HG02973 (cell line): ENCODE measurements around the gene ANKRD55.
"Not testable (repeated sequence)": the region's sequence is repeated elsewhere in the genome, so short reads cannot be mapped to it uniquely, and the experiment has no call there.

Experiments
- ATAC-seq: cut with Tn5 transposase; IDR thresholded peaks from one replicate; pipeline ENCODE4 v1.9.1; 2021; ENCODE audit warnings: moderate library complexity; ENCODE audit not compliant: unreplicated experiment

ANKRD55 gene

DNA sequence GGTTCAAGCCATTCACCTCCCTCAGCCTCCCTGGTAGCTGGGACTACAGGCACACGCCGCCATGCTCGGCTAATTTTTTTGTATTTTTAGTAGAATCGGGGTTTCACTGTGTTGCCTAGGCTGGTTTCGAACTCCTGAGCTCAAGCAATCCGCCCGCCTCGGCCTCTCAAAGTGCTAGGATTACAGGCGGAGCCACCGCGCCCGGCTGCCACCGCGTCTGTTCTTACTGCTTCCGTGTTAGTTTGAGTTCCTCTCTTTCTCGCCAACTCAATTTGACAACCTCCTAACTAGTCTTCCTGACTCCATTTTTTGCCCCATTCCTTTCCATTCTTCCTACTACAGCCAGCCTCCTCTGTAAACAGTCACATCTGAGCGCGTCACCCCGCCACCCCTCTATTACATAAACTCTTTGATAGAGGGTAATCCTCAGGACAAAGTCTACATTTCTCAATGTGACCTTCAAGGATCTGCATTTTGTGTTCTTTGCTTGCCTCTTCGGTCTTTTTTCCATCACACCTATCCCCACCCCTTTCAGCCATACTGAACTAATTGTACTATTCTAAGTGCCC is 149.8 kb downstream of the ANKRD55 start:
- no peak for ATAC-seq

- ATAC-seq = peak; percentile 47
These were observed 152.0 kb downstream of the ANKRD55 start for GRCh38 chr5:56081053-56081642.

DNA sequence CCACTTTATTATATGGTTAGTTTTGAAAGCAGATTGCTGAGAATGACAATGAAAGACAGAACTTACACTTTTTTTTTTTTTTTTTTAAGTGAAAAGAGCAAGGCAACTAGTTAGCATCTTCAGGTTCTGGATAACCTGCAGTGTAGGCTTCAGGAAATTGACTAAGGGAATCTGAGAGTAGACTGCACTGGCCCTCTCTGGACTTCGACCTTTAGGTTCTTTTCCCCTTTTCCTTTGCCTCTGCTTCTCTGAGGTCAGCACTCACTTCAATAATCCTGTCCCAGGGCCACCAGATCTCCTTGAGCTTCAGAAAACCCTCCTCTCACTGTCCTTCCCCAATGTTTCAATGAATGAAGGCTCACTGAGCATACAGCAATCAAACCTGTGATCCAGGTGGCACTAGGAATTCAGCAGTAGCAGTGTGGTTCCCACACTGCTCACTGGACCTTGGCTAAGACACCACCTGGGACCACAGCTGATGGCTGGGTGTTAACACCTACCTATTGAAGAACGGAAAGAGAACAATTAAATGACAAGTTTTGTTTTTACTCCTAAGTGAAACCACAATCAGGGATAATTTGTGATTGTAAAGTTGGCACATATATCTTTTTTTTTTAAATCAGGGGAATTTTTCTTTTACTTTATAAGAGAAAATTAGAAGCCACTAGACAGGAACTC is 152.6 kb downstream of the ANKRD55 start:
- peak; percentile 67 for ATAC-seq

DNA sequence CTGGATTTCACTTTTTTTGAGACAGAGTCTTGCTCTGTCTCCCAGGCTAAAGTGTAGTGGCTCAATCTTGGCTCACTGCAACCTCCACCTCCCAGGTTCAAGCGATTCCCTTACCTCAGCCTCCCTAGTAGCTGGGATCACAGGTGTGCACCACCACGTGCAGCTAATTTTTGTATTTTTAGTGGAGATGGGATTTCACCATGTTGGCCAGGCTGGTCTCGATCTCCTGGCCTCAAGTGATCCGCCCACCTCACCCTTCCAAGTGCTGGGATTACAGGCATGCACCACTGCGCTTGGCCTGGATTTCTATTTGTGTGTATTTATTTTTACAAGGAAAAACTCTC is 154.0 kb downstream of the ANKRD55 start:
- ATAC-seq = not testable (repeated sequence)

GRCh38 chr5:56078278-56079156 is 154.6 kb downstream of the ANKRD55 start:
- ATAC-seq = no peak

DNA sequence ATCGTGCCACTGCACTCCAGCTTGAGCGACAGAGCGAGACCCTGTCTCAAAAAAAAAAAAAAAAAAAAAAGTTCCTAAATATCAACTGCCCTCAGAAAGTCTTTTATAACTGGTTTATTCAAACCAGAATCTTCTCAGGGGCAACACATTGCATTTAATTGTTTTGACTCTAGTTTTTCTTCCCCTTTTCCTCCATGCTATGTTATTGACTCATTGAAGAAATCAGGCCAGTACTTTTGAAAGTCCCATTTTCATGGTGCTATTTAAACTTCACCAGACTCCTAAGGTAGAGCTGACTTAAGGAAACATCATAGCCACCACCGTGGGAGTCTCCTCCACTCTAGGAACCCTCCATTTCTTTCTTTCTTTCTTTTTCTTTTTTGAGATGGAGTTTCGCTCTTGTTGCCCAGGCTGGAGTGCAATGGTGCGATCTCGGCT is 155.3 kb downstream of the ANKRD55 start:
- ATAC-seq = no peak

DNA sequence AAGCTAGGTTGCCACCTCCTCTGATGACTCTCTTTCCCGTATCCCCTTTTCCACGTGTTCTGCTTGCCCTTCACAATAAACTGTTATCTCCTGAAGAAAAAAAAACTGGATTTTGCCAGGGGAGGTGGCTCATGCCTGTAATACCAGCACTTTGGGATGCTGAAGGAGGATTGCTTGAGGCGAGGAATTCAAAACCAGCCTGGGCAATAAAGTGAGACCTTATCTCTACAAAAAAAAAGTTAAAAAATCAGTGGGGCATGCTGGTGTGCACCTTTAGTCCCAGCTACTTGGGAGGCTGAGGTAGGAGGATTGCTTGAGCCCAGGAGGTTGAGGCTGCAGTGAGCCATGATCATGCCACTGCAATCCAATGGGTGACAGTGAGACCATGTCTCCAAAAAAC is 156.6 kb downstream of the ANKRD55 start:
- no peak for ATAC-seq

GRCh38 chr5:56075361-56075760 is 157.8 kb downstream of the ANKRD55 start:
- no peak for ATAC-seq

- no peak for ATAC-seq
These were observed 160.0 kb downstream of the ANKRD55 start for GRCh38 chr5:56072863-56073766.

- no peak for ATAC-seq
These were observed 161.7 kb downstream of the ANKRD55 start for GRCh38 chr5:56071470-56071869.

DNA sequence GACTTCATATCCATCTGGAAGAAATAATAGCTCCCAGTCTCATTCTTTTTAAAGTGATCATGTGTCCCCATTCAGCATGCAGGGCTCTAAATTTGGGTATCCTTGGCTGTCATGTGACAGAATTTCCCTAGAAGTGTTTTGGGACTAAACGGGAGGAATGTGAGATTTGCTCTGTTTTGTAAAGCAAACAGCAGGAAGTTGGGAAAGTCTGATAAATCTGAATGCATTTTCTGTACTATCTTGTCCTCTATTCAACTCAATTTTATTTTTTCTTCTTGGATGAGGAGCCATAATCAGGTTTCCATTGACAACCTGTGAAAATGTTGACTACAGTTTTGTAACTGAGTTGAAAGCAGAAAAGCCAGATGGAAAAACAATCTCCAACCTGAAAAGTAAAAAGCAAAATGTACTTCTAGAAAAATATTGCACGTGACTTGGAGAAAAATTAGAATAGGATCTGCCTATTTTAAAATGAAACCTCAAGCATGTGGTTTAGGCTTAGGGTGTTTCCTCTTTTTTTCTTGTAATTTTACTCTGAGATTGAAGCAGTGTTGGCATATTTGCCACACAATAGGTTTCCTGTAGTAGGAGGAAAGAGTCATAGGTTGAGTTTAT is 162.2 kb downstream of the ANKRD55 start:
- ATAC-seq = no peak

DNA sequence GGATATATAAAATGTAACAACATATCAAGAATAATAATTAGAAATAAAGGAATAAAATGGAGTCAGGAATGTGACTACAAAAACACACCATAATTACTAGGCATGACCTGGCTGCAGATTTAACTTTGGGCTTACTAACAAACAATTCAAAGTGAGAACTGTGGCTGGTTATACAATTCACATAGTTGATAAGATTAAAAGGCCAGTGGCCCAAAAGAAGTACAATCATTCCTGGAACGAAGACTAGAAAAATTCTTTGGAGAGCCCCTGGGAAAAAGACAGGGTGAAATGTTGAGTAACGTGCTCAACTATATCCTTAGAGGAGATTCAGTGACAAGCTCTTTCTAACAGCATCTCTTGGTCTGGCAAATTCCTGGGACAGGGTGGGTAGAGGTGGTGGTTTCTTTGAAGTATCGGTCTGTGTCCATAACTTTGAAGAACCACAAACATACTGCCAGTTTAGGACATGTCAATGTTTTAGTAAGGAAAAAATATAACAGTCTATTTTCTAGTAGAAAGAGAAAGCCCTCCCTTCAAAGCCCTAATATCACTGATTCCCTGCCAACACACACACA is 163.4 kb downstream of the ANKRD55 start:
- no peak for ATAC-seq

- ATAC-seq = no peak
These were observed 166.1 kb downstream of the ANKRD55 start for GRCh38 chr5:56066931-56067450.

- no peak for ATAC-seq
These were observed 168.1 kb downstream of the ANKRD55 start for GRCh38 chr5:56064984-56065383.

DNA sequence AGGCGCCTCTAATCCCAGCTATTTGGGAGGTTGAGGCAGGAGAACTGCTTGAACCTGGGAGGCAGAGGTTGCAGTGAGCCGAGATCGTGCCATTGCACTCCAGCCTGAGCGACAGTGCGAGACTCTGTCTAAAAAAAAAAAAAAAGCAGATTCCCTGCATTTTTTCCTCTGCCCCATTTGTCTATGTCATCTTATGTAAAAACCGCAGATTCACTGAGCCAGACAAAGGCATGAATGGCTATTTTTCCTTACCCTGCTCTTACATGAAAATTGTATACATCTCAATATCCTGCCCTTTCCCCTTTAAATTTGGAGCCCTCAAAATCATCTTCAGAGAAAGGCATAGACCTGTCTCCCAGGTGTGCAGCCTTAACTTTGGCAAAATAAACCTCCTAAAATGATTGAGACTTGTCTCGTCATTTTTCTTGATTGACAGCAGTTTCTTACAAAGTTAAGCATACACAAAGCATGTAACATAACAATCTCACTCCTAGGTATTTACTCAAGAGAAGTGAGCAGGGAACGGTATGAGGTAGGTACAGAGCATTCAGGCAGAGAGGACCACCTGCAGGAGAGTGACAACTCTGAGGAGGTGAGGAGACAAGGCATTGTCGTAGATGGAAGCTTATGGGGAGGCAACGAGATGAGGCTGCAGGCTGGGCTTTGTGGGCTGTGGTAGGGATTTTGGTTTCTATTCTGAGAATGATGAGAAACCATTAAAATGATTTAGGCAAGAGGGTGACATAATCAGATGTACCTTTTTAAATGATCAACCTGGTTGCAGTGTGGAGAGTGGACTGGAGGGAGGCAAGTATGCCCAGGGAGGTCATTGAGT is 172.6 kb downstream of the ANKRD55 start:
- no peak for ATAC-seq

- ATAC-seq = no peak
These were observed 173.3 kb downstream of the ANKRD55 start for GRCh38 chr5:56059854-56060253.

- peak; percentile 74 for ATAC-seq
These were observed 176.3 kb downstream of the ANKRD55 start for GRCh38 chr5:56056875-56057274.

- ATAC-seq = no peak
These were observed 177.3 kb downstream of the ANKRD55 start for GRCh38 chr5:56055859-56056258.

DNA sequence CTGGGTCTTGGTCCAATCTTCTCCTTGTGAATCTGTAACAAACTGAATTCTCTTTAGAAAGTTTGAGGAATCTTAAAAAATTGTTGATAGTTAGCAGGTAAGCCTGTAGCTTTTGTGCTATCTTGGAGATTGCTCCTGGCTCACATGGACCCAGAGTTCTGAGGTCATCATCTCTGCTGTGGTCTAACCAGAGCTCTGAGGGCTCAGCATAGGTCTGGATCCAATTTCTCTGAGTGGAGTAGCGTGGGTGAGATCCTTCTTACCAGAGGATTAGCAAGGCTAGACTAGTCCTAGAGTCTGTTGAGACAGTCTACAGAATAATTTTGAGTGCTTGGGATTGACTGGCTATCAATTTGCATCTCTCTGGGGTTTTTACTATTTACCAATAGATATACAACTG is 177.8 kb downstream of the ANKRD55 start:
- ATAC-seq = no peak
